Hepatocyte (in vitro differentiated cells): ENCODE measurements around the gene DIAPH2. TPM values are rescaled to one million over a fixed set of nuclear protein-coding genes. Genes with fewer than 3 reads are reported as not detected.
"Not testable (repeated sequence)": the region's sequence is repeated elsewhere in the genome, so short reads cannot be mapped to it uniquely, and the experiment has no call there.

Source experiments
- DNase-seq: peaks from one replicate; pipeline ENCODE4 v3.0.0-alpha.2; 2016; ENCODE audit warnings: low spot score
- H2AFZ ChIP-seq: fragments of 200-600 bp; sonication (generic); 2 replicates; pipeline ENCODE4 v1.6.0; 2016; ENCODE audit warnings: antibody characterized with exemption, mild to moderate bottlenecking
- H3K27ac ChIP-seq: fragments of 200-600 bp; sonication (generic); 2 replicates; pipeline ENCODE4 v1.5.1; 2016; ENCODE audit warnings: mild to moderate bottlenecking
- H3K27me3 ChIP-seq: fragments of 200-600 bp; sonication (generic); 2 replicates; pipeline ENCODE4 v1.6.1; 2016
- H3K36me3 ChIP-seq: fragments of 200-600 bp; sonication (generic); replicated peaks from 2 replicates; pipeline ENCODE4 v1.5.1; 2016; ENCODE audit warnings: low read depth; ENCODE audit not compliant: insufficient read depth
- H3K4me1 ChIP-seq: fragments of 200-600 bp; sonication (generic); 2 replicates; pipeline ENCODE4 v1.5.1; 2016; ENCODE audit warnings: mild to moderate bottlenecking, moderate library complexity; ENCODE audit not compliant: insufficient read depth
- H3K4me2 ChIP-seq: fragments of 200-600 bp; sonication (generic); 2 replicates; pipeline ENCODE4 v1.6.0; 2016
- H3K4me3 ChIP-seq: fragments of 200-600 bp; sonication (generic); 2 replicates; pipeline ENCODE4 v1.5.1; 2016; ENCODE audit warnings: mild to moderate bottlenecking
- H3K79me2 ChIP-seq: fragments of 200-600 bp; sonication (generic); 2 replicates; pipeline ENCODE4 v1.6.0; 2017; ENCODE audit warnings: mild to moderate bottlenecking
- H3K9me2 ChIP-seq: fragments of 200-600 bp; sonication (generic); replicated peaks from 2 replicates; pipeline ENCODE4 v1.6.0; 2017; ENCODE audit warnings: mild to moderate bottlenecking; ENCODE audit not compliant: insufficient read depth
- H3K9me3 ChIP-seq: fragments of 200-600 bp; sonication (generic); 2 replicates; pipeline ENCODE4 v1.5.1; 2016; ENCODE audit warnings: low read depth, mild to moderate bottlenecking
- H4K20me1 ChIP-seq: fragments of 200-600 bp; sonication (generic); 2 replicates; pipeline ENCODE4 v1.6.0; 2016; ENCODE audit warnings: mild to moderate bottlenecking; ENCODE audit not compliant: insufficient read depth, poor library complexity, severe bottlenecking
- EZH2 ChIP-seq: fragments of 200-600 bp; sonication (generic); IDR thresholded peaks from 2 replicates; pipeline ENCODE4 v1.6.1; 2016; ENCODE audit warnings: antibody characterized with exemption, mild to moderate bottlenecking, borderline replicate concordance
- EZH2phosphoT487 ChIP-seq: fragments of 200-600 bp; sonication (generic); IDR thresholded peaks from one replicate; pipeline ENCODE4 v1.6.1; 2018; ENCODE audit warnings: antibody characterized with exemption, mild to moderate bottlenecking, low read depth, moderate library complexity; ENCODE audit not compliant: unreplicated experiment, severe bottlenecking
- WGBS: methylation state at CpG from one replicate; pipeline ENCODE4 v1.1.6; 2016; ENCODE audit warnings: low lambda C conversion rate; ENCODE audit errors: missing lambda C conversion rate; 5-methylcytosine and 5-hydroxymethylcytosine counted together
- polyA plus RNA-seq: library from polyadenylated mRNA; unstranded; fragments of >200 nt; fragmentation: Nextera tagmentation; extraction: Ambion mirVana; gene quantifications from 2 replicates; pipeline ENCODE4 v1.2.1, GENCODE V29; 2016
- total RNA-seq: library from RNA; depleted of rRNA; stranded (reverse); fragments of >200 nt; gene quantifications from 2 replicates; pipeline ENCODE4 v1.2.3, GENCODE V29; 2014
- TF ChIP-seq, protein P1 (sequence below): fragments of 200-600 bp; sonication (generic); IDR thresholded peaks from 2 replicates; pipeline ENCODE4 v1.5.1; 2016; ENCODE audit warnings: antibody characterized with exemption, mild to moderate bottlenecking; ENCODE audit not compliant: poor library complexity

DIAPH2 gene
- total and polyA plus RNA-seq, 2 experiments from 2014 or later = 14.8 to 32.4 TPM

DNA sequence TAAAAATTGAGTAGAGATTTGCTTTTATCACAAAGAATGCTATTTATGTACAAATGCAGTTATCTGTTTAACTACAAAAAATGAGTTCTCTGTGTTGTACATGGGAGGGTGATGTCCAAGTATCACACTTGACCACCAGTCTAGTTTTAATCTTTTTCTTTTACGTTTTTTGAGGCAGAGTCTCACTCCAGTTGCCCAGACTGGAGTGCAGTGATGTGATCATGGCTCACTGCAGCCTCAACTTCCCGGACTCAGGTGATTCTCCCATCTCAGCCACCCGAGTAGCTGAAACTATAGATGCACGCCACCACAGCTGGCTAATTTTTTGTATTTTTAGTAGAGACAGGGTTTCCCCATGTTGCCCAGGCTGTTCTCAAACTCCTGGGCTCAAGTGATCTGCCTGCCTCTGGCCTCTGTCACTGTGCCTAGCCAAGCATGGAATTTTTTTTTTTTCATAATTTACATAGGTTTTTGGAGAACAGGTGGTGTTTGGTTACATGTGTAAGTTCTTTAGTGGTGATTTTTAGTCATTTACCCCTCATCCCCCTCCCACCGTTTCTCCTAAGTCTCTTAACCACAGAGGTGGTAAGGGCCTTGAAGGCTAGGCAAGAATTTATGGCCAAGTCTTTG lies 151.1 kb downstream of the DIAPH2 start:
- H3K36me3 ChIP-seq = no peaks in the 10 kb centered on the region
- no peaks in the 10 kb centered on the region for H3K9me2 ChIP-seq
- H3K27ac ChIP-seq = no peak overlapping the region
- H3K27me3 ChIP-seq = no peaks in the 10 kb centered on the region
- TF ChIP-seq EZH2phosphoT487 = no peak
- TF ChIP-seq, protein P1, sequence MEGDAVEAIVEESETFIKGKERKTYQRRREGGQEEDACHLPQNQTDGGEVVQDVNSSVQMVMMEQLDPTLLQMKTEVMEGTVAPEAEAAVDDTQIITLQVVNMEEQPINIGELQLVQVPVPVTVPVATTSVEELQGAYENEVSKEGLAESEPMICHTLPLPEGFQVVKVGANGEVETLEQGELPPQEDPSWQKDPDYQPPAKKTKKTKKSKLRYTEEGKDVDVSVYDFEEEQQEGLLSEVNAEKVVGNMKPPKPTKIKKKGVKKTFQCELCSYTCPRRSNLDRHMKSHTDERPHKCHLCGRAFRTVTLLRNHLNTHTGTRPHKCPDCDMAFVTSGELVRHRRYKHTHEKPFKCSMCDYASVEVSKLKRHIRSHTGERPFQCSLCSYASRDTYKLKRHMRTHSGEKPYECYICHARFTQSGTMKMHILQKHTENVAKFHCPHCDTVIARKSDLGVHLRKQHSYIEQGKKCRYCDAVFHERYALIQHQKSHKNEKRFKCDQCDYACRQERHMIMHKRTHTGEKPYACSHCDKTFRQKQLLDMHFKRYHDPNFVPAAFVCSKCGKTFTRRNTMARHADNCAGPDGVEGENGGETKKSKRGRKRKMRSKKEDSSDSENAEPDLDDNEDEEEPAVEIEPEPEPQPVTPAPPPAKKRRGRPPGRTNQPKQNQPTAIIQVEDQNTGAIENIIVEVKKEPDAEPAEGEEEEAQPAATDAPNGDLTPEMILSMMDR = no peak
- TF ChIP-seq EZH2 = no peak
- no peak overlapping the region for H3K4me2 ChIP-seq
- no peaks in the 10 kb centered on the region for H3K9me3 ChIP-seq
- no peaks in the 10 kb centered on the region for H3K79me2 ChIP-seq
- 88% methylated on average over 5 of the region's 5 CpGs for WGBS
- DNase-seq = no peak
- no peak overlapping the region for H3K4me3 ChIP-seq
- H4K20me1 ChIP-seq = no peaks in the 10 kb centered on the region
- no peaks in the 10 kb centered on the region for H3K4me1 ChIP-seq
- no peak overlapping the region for H2AFZ ChIP-seq

DNA sequence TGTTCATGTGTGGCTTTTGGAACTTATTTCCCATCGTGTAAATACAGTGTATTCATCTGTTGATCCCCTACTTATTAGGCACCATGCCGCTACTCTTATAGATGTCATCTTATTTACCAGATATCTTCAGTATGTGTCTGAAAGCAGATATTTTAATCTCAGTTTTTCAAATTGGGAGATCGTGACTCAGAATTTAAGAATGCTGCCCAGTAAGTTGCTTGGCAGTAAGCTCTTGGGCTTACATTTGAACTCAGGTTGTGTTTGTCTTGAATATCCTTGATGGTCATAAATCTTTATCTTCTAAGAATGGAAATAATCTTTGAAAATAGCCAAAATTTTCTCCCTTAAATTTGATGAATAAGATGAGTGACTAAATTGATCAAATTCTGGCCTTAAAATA lies 153.2 kb downstream of the DIAPH2 start:
- Histone ChIP-seq H3K9me2 (no peaks in the 10 kb centered on the region), H2AFZ (no peak overlapping the region), H4K20me1 (no peaks in the 10 kb centered on the region), H3K27me3 (no peaks in the 10 kb centered on the region), H3K4me2 (no peak overlapping the region), H3K27ac (no peak overlapping the region), H3K9me3 (no peaks in the 10 kb centered on the region), H3K79me2 (no peaks in the 10 kb centered on the region), H3K4me1 (no peaks in the 10 kb centered on the region), H3K36me3 (no peaks in the 10 kb centered on the region), H3K4me3 (no peak overlapping the region)
- 77% methylated on average over 3 of the region's 3 CpGs for WGBS
- TF ChIP-seq, protein P1 = no peak
- no peak for TF ChIP-seq EZH2phosphoT487
- no peak for TF ChIP-seq EZH2
- DNase-seq = no peak

DNA sequence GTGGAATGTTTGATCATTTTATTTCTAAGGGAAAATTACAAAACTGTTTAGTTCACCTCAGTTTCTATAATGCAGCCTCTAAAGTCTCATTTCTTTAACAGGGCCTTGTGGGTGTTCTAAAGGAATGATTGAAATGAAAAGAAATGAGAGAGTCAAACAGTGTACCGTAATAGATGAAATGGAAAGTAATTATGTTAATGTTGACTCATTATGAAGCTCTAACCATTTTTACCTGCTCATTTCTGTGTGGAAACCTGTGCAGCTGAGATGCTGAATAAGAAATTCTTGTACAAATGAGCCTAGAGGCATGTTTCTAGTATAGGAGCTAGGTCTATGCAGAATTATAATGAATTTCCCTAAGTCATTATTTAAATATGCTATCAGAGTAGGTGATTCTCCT lies 153.9 kb downstream of the DIAPH2 start:
- Histone ChIP-seq H3K4me3 (no peak overlapping the region), H3K27me3 (no peaks in the 10 kb centered on the region), H4K20me1 (no peaks in the 10 kb centered on the region), H3K27ac (no peak overlapping the region), H2AFZ (no peak overlapping the region), H3K4me2 (no peak overlapping the region), H3K36me3 (no peaks in the 10 kb centered on the region), H3K9me2 (no peaks in the 10 kb centered on the region), H3K4me1 (no peaks in the 10 kb centered on the region), H3K9me3 (no peaks in the 10 kb centered on the region), H3K79me2 (no peaks in the 10 kb centered on the region)
- no peak for TF ChIP-seq EZH2
- TF ChIP-seq, protein P1 = no peak
- no peak for TF ChIP-seq EZH2phosphoT487
- 75% methylated on average over 1 of the region's 1 CpG for WGBS
- DNase-seq = no peak

DNA sequence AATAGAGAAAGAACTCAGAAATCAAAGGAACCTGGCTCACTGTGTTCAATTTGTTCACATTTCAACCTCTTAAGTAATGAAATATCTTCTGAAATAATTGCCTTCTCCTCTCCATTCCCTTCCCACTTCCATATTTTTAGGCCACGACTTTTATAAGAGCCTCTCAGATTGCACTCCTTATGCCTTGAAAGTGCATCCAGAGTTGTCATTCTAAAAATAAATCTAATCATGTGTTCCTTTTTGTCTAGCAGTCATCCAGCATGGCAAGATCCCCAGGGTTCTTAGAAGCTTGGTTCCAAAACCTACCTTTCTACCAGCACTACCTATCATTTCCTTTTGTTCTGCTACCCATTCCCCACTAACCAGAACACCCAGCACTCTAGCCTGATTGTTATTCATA lies 156.7 kb downstream of the DIAPH2 start:
- Histone ChIP-seq H3K36me3 (no peaks in the 10 kb centered on the region), H3K27ac (no peak overlapping the region), H3K4me3 (no peak overlapping the region), H3K79me2 (no peaks in the 10 kb centered on the region), H3K9me2 (no peaks in the 10 kb centered on the region), H3K9me3 (no peaks in the 10 kb centered on the region), H4K20me1 (no peaks in the 10 kb centered on the region), H3K27me3 (no peaks in the 10 kb centered on the region), H2AFZ (no peak overlapping the region), H3K4me2 (no peak overlapping the region), H3K4me1 (no peaks in the 10 kb centered on the region)
- TF ChIP-seq EZH2 = no peak
- no peak for TF ChIP-seq EZH2phosphoT487
- TF ChIP-seq, protein P1 = no peak
- 94% methylated on average over 1 of the region's 1 CpG for WGBS
- DNase-seq = no peak

DNA sequence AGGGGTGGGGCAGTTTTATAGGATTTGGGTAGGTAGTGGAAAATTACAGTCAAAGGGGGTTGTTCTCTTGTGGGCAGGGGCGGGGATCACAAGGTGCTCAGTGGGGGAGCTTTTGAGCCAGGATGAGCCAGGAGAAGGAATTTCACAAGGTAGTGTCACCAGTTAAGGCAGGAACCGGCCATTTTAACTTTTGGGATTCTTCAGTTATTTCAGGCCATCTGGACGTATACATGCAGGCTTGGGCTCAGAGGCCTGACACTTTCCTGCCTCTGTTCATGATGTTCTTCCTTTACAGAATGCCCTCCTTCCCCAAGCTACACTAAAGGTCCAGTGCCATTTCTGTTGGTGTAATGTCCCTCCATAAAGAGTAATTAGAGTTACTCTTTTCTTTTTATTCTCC lies 157.2 kb downstream of the DIAPH2 start:
- not testable (repeated sequence) for H2AFZ ChIP-seq, H3K79me2 ChIP-seq, H3K9me2 ChIP-seq, H4K20me1 ChIP-seq, H3K9me3 ChIP-seq, H3K4me3 ChIP-seq, H3K4me2 ChIP-seq, H3K4me1 ChIP-seq, H3K36me3 ChIP-seq, H3K27ac ChIP-seq, DNase-seq, H3K27me3 ChIP-seq
- 81% methylated on average over 3 of the region's 3 CpGs for WGBS
